ENCODE data around the gene ANKRD22.
A peak's percentile ranks its signal among the peaks of the same experiment; 100 is the strongest.

ANKRD22 gene

DNA sequence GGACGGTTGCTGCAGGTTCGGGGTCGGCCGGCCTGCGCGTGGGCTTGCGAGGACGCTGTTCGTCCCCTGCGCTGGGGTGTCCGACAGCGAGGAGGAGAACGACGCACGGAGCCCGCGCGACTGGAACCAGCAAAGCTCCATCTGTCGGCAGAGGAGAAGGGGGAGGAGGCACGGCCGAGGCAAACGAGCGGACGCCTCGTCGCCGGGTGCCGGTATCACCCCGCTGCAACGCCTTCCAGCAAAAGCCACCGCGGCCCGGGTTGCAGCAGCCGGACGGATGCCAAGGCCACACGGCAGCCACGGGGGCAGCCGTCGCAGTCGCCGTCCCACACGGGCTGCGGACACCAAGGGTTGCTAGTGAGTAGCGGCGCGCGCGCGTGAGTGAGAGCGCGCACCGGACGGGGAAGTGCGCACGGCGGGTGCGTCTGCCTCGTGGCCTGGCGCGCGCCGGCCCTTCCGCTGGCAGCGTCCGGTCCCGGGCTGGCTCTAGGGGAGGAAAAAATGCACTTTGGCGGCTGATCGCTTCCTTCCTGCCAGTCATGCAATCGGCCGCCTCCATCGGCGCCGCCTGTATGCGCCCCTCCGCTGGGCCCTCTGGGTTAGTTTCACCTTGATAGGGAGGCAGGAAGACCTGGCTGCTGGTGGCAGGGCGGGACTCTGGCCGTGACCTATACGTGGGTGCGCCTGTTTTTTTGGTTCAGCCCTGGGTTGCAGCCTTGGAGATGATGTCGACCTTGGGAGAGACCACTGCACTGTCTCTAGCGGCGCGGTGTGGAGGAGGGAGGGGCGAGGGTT, 28.8 kb upstream of the ANKRD22 start:
- in situ Hi-C loops (cut with HindIII; ENCODE audit: low pct_ligation_motif_present, low pct_unique_long_range_greater_than_20kb, low sequenced_read_pairs), result no loop called here
- DNase-seq, result peak; percentile 89

DNA sequence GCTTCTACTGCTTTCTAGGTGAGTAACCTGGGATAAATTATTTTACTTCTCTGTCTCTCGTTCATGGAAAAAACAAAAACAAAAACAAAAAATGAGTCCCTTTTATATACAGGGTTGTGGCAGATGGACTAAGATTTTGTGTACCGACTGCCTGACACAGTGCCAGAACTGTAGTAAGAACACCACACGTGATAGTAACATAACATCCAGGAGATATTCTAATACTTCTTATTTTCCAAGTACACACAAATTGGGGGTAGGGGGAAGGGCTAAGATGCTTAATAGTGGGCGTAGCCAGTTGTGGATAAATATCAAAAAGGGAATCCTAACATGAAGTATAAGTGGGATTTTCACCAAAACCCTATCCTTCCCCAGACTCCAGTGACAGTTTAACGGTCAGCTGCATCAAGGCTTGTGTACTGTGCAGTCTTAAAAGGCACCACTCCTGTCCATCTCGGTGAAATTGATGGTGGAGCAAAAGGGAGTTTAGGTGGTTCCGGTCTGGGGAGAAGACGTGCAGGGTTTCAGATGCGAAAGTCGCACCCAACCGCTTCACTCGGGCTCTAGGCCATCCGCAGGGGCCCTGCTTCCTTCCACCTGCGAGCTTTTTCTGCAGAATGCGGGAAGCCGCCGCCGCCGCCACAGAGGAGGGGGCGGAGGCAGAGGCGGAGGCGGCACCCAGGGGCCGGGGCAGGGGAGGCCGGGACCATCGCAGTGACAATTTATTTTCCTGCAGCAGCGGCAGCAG, 28.1 kb upstream of the ANKRD22 start, which contains the start of gene STAMBPL1:
TSS of gene STAMBPL1 (plus strand) at position 712 of the 748 bp plus-strand sequence. CDS start 21,464 bp downstream, outside the sequence.
- in situ Hi-C loops (cut with HindIII; ENCODE audit: low pct_ligation_motif_present, low pct_unique_long_range_greater_than_20kb, low sequenced_read_pairs), result no loop called here
- peak; percentile 67 for DNase-seq

DNA sequence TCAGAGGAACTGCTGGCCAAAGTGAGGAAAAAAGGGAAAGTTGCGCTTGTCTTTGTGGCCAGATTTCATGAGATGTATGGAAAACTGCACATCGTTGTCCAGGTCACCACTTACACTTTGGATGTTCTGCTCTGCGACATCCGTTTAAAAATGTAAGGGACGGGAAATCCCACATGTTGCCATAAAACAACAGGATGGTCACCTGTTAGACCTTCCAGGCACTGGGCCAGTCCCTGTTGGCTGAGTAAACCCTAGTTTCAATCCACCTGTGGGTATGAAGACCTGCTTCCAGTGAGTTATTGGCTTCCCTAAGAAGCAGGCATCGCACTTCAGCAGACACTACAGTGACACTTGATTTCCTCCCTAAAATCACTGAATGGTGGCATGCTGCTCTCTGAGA, 25.7 kb upstream of the ANKRD22 start:
- in situ Hi-C loops (cut with HindIII; ENCODE audit: low pct_ligation_motif_present, low pct_unique_long_range_greater_than_20kb, low sequenced_read_pairs), result no loop called here

DNA sequence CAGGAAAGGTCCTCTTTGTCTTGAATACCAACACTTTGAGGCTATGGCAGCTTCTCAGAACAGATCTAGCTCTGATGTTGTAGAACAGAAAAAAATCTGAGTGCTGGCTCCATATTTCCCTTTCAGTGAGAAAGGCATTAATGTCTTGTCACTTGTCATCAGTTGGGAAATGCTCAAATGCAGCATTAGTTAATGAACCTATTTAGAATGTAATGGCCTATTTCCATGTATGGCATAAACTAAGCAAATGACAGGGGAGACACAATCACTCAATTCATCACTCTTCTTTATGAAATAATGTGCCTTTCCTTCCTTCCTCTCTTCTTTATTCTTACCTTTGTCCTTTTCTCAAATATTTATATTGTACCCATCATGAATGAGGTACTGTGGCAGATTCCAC, 23.4 kb upstream of the ANKRD22 start:
- in situ Hi-C loops (cut with HindIII; ENCODE audit: low pct_ligation_motif_present, low pct_unique_long_range_greater_than_20kb, low sequenced_read_pairs), result no loop called here
- no peak for DNase-seq

More for the DNA sequence above, 25.7 kb upstream of the ANKRD22 start:
- DNase-seq, result no peak

DNA sequence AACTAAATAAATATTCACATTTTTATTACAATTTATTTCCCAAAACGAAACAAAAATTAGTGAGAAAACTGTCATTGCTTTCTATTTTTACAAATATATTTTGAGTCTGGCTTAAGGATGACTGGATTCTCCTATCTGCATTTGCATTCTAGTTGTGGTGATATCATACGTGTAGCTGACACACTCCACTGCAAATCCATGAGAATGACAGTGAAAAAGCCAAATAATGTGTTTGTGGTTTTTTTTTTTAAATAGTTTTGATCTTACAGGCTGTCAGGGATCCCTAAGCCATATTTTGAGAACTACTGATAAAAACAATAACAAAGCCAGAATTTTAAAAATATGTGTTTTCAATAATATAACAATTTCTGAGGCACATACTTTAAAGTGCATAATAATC, 22.6 kb upstream of the ANKRD22 start:
- in situ Hi-C loops (cut with HindIII; ENCODE audit: low pct_ligation_motif_present, low pct_unique_long_range_greater_than_20kb, low sequenced_read_pairs), result no loop called here
- no peak for DNase-seq

DNA sequence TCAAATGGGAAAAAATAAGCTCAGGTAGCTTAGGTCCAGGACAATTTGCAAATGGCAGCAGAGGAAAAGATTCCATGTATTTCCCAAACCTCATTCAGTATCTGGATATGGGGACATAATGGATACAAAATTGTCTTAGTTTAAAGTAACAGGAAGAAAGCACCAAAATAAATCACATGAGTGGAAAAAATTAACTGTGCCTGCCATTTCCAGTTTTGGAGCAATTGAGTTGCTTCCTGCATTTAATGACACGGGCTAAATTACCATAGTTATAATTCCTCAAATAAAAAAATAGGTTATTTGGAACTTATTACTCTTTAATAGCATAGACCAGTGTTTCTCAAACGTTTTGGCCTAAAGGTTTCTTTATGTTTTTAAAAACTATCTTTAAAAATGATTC, 22.1 kb upstream of the ANKRD22 start:
- DNase-seq, result no peak
- in situ Hi-C loops (cut with HindIII; ENCODE audit: low pct_ligation_motif_present, low pct_unique_long_range_greater_than_20kb, low sequenced_read_pairs), result no loop called here

DNA sequence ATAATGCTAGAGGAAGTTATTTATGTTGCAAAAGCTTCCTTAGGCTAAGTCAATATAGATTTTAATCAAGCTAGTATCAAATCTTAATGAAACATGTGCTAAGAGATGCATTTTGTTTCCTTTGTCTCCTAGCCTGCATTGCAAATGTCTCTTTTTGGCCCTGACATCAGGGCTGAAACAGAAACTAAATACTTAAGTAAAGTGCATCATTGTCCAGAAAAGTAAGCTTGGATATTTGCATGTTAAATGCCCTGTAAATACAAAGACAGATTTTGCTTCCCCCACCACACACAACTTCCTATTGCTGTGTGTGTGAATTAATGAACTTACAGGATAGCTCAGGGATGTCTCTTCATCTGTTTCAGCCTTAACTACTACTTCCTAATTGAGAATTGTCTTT, 18.4 kb upstream of the ANKRD22 start:
- no peak for DNase-seq
- in situ Hi-C loops (cut with HindIII; ENCODE audit: low pct_ligation_motif_present, low pct_unique_long_range_greater_than_20kb, low sequenced_read_pairs), result no loop called here

DNA sequence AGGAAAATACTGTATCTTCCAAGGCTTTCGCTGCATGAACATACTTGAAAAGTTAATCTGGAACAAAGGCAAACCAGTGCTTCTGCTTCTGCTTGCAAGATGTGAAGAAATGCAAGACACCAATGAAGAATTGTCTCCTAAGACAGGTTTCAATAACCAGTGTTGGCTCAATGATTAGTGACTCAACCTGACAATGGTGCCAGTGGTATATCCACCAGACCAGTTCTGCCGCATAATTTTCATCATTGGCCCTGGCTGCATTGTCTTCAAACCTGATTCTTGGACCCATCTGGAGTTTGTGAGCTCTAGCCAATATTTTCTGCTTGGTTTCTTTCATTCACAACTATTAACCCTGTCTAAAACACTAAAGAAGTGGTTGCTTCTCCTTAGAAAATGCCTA, 14.8 kb upstream of the ANKRD22 start:
- in situ Hi-C loops (cut with HindIII; ENCODE audit: low pct_ligation_motif_present, low pct_unique_long_range_greater_than_20kb, low sequenced_read_pairs), result no loop called here
- no peak for DNase-seq

DNA sequence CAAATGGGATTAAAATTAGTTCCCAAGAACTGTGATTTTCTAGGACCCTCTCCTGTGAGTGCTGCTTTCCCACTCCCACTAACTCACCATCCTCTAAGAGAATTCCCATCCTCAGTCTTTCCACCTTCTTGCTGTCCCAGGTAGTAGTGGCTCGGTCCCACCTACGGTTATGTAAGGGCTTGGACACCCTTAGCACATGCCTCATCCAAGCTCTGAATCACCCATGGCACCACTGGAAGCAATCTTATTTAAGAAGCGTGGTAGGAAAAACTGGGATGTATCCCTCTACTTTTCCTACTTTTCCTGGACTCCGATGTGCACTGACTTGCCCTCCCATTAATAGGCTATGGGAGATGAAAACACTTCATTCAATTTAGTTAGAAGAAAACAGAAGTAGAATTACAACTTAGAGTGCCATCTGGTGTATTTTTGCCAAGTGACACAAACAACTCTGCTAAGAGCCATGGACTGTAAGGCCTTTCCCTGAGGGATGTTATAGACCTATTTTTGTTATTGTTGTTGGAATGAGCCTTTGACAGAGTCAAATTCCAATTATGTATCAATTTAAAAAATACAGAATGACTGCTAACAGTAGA, 13.7 kb upstream of the ANKRD22 start:
- DNase-seq, result peak; percentile 29

DNA sequence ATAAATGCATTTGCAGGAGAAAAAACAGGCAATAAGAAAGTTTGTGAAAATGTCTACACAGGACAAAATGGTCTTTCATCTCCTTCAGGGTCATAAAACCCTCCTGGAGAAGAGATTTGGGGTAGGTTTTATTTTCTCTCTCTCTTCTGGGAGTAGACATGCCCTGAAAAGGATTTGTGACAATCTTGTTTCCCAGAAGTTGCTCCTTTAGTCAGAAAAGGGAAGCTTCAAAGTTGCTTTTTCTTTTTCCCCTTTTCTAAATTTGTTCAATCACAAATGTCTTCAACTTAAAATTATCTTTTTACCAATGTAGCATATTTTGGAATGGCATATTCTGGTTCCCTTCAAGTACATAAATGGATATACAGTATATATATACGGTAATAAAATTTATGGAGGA, 9.4 kb upstream of the ANKRD22 start:
- in situ Hi-C loops (cut with HindIII; ENCODE audit: low pct_ligation_motif_present, low pct_unique_long_range_greater_than_20kb, low sequenced_read_pairs), result no loop called here
- DNase-seq, result no peak

More for the DNA sequence above, 13.7 kb upstream of the ANKRD22 start:
- in situ Hi-C loops (cut with HindIII; ENCODE audit: low pct_ligation_motif_present, low pct_unique_long_range_greater_than_20kb, low sequenced_read_pairs), result no loop called here

DNA sequence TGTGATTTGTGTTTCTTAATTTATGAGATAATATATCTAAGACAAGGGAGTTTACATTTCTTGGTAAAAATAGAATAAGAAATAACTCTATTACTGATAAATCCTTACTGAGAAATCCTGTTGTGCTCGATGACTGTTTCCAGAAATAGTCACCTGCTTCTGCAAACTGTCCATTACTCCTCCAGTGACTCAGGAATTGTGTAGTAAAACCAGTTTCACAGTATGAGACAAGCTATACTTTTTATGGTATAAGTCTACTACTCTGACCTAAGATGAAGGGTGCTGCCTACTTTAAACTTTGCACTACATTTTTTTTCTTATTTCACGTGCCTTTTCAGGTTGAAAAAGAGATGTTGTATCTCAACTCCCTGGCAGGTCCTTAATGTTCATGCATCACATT, 6.8 kb upstream of the ANKRD22 start:
- no peak for DNase-seq
- in situ Hi-C loops (cut with HindIII; ENCODE audit: low pct_ligation_motif_present, low pct_unique_long_range_greater_than_20kb, low sequenced_read_pairs), result no loop called here

DNA sequence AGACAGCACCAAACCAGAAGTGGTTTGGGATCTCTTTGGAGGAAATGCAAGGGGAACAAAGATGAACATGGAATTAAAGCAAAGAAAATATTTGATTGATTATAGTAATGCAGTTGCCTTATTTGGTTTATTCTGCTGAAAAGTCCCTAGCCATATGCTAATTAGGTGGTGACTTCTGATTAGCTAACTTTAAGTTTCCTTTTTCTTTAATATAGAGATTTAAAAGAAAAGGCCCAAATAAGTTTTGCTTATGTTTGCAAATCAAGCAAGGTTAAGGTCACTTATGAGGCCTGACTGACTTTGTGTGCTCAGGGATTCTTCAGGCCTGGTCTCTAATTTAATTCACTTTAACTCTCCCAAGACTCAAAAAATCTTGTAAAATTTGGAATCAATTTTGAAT, 6.2 kb upstream of the ANKRD22 start:
- in situ Hi-C loops (cut with HindIII; ENCODE audit: low pct_ligation_motif_present, low pct_unique_long_range_greater_than_20kb, low sequenced_read_pairs), result no loop called here

DNA sequence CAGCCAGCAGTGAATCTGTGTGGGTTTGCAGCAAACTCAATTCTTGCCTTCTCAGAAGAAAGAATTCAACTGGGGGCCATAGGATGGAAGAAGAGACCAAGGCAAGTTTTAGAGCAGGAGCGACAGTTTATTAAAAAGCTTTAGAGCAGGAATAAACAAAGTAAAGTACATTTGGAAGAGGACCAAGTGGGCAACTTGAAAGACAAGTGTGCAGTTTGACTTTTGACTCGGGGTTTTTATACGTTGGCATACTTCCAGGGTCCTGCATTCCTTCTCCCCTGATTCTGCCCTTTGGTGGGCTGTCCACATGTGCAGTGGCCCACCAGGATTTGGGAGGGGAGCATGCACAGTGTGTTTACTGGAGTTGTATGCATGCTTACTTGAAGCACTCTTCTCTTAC, 3.0 kb upstream of the ANKRD22 start:
- in situ Hi-C loops (cut with HindIII; ENCODE audit: low pct_ligation_motif_present, low pct_unique_long_range_greater_than_20kb, low sequenced_read_pairs), result no loop called here
- DNase-seq, result no peak

More for the DNA sequence above, 6.2 kb upstream of the ANKRD22 start:
- no peak for DNase-seq

DNA sequence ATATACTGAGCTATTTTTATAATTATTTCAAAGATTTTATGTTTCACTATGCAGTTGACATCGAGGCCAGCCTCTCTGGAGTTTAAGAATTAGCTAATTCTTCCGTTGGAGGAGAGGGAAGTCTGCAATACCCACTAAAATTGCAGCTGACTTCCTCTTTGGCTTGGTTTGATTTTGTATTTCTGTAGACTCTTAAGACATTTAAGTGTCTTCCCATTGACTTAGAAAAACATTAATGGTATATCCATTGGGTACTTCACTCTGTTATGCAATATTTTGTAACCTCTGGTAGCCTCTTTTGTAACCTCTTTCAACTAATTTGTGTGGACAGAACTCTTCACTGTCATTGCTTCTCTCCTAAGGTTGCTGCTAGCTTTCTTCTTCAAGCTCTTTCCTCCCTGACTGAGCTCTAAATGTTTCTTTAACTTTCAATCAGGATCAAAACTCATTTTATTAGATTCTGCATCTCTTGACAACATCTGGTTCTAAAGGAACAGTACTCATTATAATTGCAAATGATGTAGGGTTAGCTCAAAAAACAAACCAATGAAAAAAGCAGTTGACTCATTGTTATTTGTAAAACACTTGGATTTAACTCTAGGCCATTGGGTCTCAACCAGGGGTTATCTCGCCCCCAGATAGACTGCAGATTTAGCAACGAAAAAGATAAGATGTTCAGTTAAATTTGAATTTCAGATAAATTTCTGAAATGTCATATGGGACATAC, 1.7 kb upstream of the ANKRD22 start:
- in situ Hi-C loops (cut with HindIII; ENCODE audit: low pct_ligation_motif_present, low pct_unique_long_range_greater_than_20kb, low sequenced_read_pairs), result no loop called here

DNA sequence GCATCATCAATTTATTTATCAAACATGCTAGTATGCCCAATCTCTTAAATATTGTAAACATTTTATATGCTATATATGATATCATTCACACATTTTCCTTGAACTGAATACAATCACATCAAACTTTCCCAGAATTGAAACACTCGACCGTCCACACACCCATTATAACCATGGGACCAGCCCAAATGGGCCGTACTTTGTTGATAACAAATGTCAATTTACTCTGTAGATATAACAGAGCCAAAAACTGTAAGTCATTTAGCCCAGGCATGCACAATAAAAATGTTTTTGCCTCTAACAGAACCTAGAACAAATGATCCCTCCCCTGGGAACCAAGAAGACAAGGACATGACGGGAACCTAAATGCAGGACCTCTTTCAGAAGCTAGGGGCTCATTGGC, 683 bp upstream of the ANKRD22 start:
- DNase-seq, result no peak
- in situ Hi-C loops (cut with HindIII; ENCODE audit: low pct_ligation_motif_present, low pct_unique_long_range_greater_than_20kb, low sequenced_read_pairs), result no loop called here

More for the DNA sequence above, 1.7 kb upstream of the ANKRD22 start:
- DNase-seq, result no peak

DNA sequence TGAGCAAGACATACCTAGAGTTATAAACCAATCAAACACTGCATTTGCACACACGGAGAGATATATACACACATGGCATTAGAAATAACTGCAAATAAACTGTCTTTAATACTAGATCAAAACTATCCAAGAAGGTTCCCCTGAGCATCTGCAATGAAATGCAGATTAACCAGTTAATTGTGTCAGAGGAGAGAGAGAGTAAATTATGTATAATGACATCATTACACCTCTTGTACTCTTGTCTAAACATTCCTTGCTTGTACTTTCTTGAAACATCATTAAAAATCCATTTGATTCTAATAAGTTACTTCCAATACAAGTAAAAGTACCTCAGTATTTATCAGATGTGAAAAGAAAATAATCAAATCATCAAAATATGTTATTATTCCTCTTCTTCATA, 932 bp downstream of the ANKRD22 start:
- DNase-seq, result no peak
- in situ Hi-C loops (cut with HindIII; ENCODE audit: low pct_ligation_motif_present, low pct_unique_long_range_greater_than_20kb, low sequenced_read_pairs), result no loop called here

DNA sequence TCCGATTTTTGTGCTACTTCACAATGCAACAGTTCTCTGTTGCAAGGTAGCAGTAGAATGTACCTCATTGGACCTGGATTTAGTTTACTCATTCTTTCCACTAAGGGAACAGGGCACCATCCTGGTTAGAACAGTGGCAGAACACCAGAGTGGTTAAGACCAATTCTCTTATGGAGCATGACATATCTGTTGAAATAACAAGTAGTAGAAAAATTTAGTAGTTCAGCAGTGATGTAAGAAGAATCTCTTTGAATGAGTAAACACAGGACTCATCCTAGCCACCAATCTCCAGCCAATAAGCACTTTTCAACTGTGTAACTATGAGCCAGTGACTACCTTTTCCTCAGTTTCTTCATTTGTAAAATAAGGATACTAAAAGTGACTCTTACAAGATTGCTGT, 2.4 kb downstream of the ANKRD22 start:
- DNase-seq, result no peak
- in situ Hi-C loops (cut with HindIII; ENCODE audit: low pct_ligation_motif_present, low pct_unique_long_range_greater_than_20kb, low sequenced_read_pairs), result no loop called here

DNA sequence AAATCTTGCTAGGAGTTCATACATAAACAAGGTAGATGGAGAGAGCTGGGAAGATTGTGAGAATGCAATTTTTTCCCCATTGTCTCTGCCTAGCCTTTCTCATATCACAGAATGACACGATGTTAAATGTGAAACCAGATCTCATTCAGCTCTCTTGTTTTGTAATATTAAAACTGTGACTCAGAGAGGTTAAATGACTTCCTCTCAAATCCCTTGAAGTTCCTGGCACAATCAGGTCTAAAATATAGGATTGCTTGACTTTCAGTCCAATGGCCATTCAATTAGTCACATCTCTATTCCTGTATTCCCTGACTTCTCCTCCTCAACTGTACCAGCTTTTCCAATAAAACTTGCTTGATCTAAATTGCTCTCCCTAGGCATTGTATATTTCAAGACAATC, 3.1 kb downstream of the ANKRD22 start:
- in situ Hi-C loops (cut with HindIII; ENCODE audit: low pct_ligation_motif_present, low pct_unique_long_range_greater_than_20kb, low sequenced_read_pairs), result no loop called here

DNA sequence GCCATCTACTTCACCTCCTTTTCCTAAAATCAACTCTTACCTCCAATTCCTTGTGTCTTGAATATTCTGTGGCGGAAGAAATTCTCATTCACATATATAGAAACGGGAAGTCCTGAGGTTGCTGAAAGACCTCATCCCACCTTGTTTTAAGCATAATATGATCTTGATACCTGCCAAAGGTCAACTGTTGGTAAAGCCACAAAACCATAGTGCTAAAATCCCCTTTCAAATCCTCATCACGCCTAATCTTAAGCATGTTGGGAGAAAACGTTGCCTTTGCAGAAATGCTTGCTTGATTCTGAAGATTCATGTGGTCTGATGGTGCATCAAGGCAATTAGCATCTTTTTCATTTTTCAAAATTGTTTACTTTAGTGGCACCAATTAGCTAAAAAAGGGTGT, 8.5 kb downstream of the ANKRD22 start:
- in situ Hi-C loops (cut with HindIII; ENCODE audit: low pct_ligation_motif_present, low pct_unique_long_range_greater_than_20kb, low sequenced_read_pairs), result no loop called here
- DNase-seq, result no peak

More for the DNA sequence above, 3.1 kb downstream of the ANKRD22 start:
- DNase-seq, result peak; percentile 38

Measured in ACHN (cell line).